ENCODE results near the gene FMR1NB.

The FMR1NB gene

DNA sequence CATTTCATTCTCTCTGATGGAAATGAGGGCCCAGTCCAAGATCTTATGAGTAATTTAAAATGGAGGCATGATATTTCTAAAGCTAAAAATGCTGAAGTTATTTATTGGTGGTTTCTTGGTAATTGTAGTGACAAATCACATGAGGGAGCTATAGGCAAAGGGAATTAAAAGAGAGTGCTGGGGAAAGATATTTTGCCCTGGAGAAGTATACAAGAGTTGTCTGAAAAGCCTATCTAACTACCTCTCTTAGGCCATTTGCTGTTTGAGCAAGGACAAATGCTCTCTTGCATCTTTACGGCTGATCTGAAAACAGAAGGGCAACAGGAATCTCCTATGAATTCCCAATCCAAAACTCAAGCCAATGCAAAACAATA, 89.4 kb downstream of the FMR1NB start:
- DNase-seq = no peak

Data from C1 segment of cervical spinal cord (tissue), 14 donors.